GM23338 (cell line): Measurements from ENCODE around the gene JCHAIN. TPM values are rescaled to one million over a fixed set of nuclear protein-coding genes. Genes with fewer than 3 reads are reported as not detected.
"Not testable (repeated sequence)": the region's sequence is repeated elsewhere in the genome, so short reads cannot be mapped to it uniquely, and the experiment has no call there.

Experiments
- ATAC-seq: fragments of 200-7000 bp; cut with Tn5 transposase; 3 replicates; pipeline ENCODE4 v1.9.1; 2020
- DNase-seq: peaks from one replicate; pipeline ENCODE4 v3.0.0-alpha.2; 2015; ENCODE audit warnings: low spot score
- H2AFZ ChIP-seq: fragments of 200-600 bp; sonication (generic); 2 replicates; pipeline ENCODE4 v1.8.0; 2016; ENCODE audit warnings: antibody characterized with exemption, mild to moderate bottlenecking, moderate library complexity
- H3F3A ChIP-seq: fragments of 200-600 bp; sonication (generic); replicated peaks from 2 replicates; pipeline ENCODE4 v1.8.0; 2017; ENCODE audit warnings: antibody characterized with exemption, mixed run types, low read depth
- H3K27ac ChIP-seq: fragments of 200-600 bp; sonication (generic); 2 replicates; pipeline ENCODE4 v1.6.1; 2016; ENCODE audit warnings: low read depth
- H3K27me3 ChIP-seq: fragments of 200-600 bp; sonication (generic); 2 replicates; pipeline ENCODE4 v1.8.0; 2016; ENCODE audit warnings: mild to moderate bottlenecking, mixed run types, moderate library complexity; ENCODE audit not compliant: insufficient read depth
- H3K36me3 ChIP-seq: fragments of 200-600 bp; sonication (generic); 2 replicates; pipeline ENCODE4 v1.8.0; 2016; ENCODE audit warnings: mild to moderate bottlenecking; ENCODE audit not compliant: insufficient read depth
- H3K4me1 ChIP-seq: fragments of 200-600 bp; sonication (generic); 2 replicates; pipeline ENCODE4 v1.8.0; 2016; ENCODE audit warnings: mild to moderate bottlenecking, moderate library complexity; ENCODE audit not compliant: insufficient read depth
- H3K4me2 ChIP-seq: fragments of 200-600 bp; sonication (generic); 2 replicates; pipeline ENCODE4 v1.7.1; 2017; ENCODE audit warnings: mixed run types
- H3K4me3 ChIP-seq: fragments of 200-600 bp; sonication (generic); 2 replicates; pipeline ENCODE4 v1.6.1; 2016; ENCODE audit warnings: mixed run types
- H3K79me2 ChIP-seq: fragments of 200-600 bp; sonication (generic); replicated peaks from 2 replicates; pipeline ENCODE4 v1.8.0; 2017; ENCODE audit warnings: mild to moderate bottlenecking; ENCODE audit not compliant: insufficient read depth
- H3K9me2 ChIP-seq: fragments of 200-600 bp; sonication (generic); 2 replicates; pipeline ENCODE4 v1.8.0; 2017; ENCODE audit not compliant: insufficient read depth
- H4K20me1 ChIP-seq: fragments of 200-600 bp; sonication (generic); replicated peaks from 2 replicates; pipeline ENCODE4 v1.8.0; 2017; ENCODE audit warnings: mild to moderate bottlenecking; ENCODE audit not compliant: insufficient read depth
- H3K27ac Mint-ChIP-seq: 2 replicates; pipeline ENCODE4 v1.8.0; 2020; ENCODE audit warnings: inconsistent platforms, mild to moderate bottlenecking, moderate library complexity, mixed read lengths
- H3K27me3 Mint-ChIP-seq: 3 replicates; pipeline ENCODE4 v1.8.0; 2022; ENCODE audit warnings: low read depth, mild to moderate bottlenecking, moderate library complexity, mixed read lengths, inconsistent platforms; ENCODE audit not compliant: insufficient read depth, poor library complexity
- H3K36me3 Mint-ChIP-seq: 3 replicates; pipeline ENCODE4 v1.8.0; 2021; ENCODE audit warnings: low read depth, mild to moderate bottlenecking, inconsistent platforms, moderate library complexity, mixed read lengths
- H3K4me1 Mint-ChIP-seq: 3 replicates; pipeline ENCODE4 v1.8.0; 2020; ENCODE audit warnings: mild to moderate bottlenecking, inconsistent platforms, mixed read lengths
- H3K4me3 Mint-ChIP-seq: 3 replicates; pipeline ENCODE4 v1.8.0; 2021; ENCODE audit warnings: moderate library complexity, mild to moderate bottlenecking, inconsistent platforms, mixed read lengths
- H3K9me3 Mint-ChIP-seq: 3 replicates; pipeline ENCODE4 v1.8.0; 2020; ENCODE audit warnings: moderate library complexity, mild to moderate bottlenecking, inconsistent platforms, mixed read lengths
- POLR2AphosphoS5 ChIP-seq: IDR thresholded peaks from 2 replicates; pipeline ENCODE4 v1.6.1; 2016; ENCODE audit warnings: antibody characterized with exemption, low read depth
- ZNF114 ChIP-seq: fragments of 250-450 bp; sonication (Bioruptor Pico); IDR thresholded peaks from 2 replicates; pipeline ENCODE4 v1.5.0; 2020; ENCODE audit warnings: mild to moderate bottlenecking, moderate library complexity
- polyA plus RNA-seq: library from polyadenylated mRNA; unstranded; fragments of >200 nt; fragmentation: Nextera tagmentation; extraction: Ambion mirVana; gene quantifications from 2 replicates; pipeline ENCODE4 v1.2.1, GENCODE V29; 2016
- total RNA-seq: library from RNA; depleted of rRNA; stranded (reverse); fragments of >200 nt; shearing (Covaris generic); gene quantifications from 2 replicates; pipeline ENCODE4 v1.2.3, GENCODE V29; 2014
- TF ChIP-seq, protein P1 (sequence below): IDR thresholded peaks from one replicate; pipeline ENCODE4 v1.6.1; 2018; ENCODE audit warnings: antibody characterized with exemption; ENCODE audit not compliant: unreplicated experiment

JCHAIN gene
- total and polyA plus RNA-seq, 2 experiments from 2014 or later: 0.23 TPM; not detected in 1

DNA sequence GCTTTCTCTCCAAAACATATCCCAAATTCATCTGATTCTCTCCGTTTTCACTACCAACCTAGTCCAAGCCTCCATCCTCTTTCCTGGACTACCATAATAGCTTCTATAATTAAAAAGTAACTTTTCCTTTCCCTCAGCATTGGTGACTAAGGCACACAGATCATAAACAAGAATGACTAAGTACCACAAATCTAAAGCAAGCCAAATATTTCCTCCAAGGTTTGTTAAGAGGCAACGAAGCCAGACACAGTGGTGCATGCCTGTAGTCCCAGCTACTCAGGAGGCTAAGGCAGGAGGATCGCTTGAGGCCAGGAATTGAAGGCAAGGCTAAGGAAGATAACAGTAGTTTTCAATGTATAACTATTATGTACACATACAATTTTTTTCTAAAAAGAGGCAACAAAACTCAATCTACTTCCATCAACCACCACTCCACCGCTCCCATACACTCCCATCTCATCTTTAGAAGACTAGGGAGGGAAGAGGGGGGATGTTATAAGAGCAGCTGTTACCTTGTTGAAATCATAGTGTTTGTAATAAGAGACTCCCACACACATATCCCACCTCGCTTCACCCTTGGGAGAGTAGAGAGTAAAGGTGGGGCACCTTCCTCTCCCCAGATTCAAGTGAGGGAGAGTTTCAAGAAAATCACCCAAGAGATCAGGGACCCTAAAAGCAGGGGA lies 4.2 kb upstream of the JCHAIN start:
- H3K9me2 ChIP-seq: no peaks in the 10 kb centered on the region
- H3K27ac Mint-ChIP-seq: no peak overlapping the region
- no peak for TF ChIP-seq ZNF114 (CRISPR knock-in tag)

DNA sequence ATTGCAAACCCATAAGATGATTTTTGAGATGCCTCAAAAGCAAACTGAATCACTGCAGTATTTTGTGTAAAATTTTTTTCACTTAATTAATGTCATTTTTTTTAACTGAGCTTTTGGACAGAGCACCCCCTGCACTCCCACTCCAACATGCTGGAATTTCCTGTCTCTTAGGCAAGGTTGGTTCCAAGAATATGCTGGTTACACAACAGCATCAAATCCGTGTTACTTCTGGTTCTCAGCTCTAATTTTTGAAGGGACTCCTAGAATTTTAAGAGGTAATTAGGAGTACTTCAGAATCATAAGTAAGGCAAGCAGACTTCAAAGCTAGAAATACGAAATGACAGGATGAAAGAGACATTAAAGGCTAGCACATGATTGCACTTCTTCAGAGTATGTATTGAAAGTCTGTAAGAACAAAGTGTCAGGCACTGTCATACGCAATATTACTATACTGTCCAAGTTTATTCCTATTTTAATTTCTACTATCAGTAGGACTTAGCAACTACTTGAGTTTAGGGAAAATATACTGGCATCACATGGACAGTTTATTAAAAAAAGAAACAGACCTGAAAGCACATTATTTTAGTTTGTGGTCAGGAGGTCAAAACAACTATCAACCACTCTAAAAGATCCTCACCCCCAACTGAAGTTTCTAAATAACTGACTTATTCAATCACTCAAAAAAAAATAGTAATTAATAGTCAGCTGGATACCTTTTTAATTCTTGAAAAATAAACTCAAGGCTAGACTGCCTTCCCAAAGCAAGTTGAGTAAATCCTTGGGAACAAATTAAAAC lies 1.6 kb upstream of the JCHAIN start:
- no peak overlapping the region for H3K27ac ChIP-seq
- Mint-ChIP-seq H3K4me1 (no peaks in the 10 kb centered on the region), H3K9me3 (no peaks in the 10 kb centered on the region), H3K27ac (no peak overlapping the region), H3K4me3 (no peak overlapping the region), H3K36me3 (no peaks in the 10 kb centered on the region), H3K27me3 (no peaks in the 10 kb centered on the region)
- TF ChIP-seq POLR2AphosphoS5: no peak
- TF ChIP-seq, protein P1, sequence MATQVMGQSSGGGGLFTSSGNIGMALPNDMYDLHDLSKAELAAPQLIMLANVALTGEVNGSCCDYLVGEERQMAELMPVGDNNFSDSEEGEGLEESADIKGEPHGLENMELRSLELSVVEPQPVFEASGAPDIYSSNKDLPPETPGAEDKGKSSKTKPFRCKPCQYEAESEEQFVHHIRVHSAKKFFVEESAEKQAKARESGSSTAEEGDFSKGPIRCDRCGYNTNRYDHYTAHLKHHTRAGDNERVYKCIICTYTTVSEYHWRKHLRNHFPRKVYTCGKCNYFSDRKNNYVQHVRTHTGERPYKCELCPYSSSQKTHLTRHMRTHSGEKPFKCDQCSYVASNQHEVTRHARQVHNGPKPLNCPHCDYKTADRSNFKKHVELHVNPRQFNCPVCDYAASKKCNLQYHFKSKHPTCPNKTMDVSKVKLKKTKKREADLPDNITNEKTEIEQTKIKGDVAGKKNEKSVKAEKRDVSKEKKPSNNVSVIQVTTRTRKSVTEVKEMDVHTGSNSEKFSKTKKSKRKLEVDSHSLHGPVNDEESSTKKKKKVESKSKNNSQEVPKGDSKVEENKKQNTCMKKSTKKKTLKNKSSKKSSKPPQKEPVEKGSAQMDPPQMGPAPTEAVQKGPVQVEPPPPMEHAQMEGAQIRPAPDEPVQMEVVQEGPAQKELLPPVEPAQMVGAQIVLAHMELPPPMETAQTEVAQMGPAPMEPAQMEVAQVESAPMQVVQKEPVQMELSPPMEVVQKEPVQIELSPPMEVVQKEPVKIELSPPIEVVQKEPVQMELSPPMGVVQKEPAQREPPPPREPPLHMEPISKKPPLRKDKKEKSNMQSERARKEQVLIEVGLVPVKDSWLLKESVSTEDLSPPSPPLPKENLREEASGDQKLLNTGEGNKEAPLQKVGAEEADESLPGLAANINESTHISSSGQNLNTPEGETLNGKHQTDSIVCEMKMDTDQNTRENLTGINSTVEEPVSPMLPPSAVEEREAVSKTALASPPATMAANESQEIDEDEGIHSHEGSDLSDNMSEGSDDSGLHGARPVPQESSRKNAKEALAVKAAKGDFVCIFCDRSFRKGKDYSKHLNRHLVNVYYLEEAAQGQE: no peak
- no peaks in the 10 kb centered on the region for H3K79me2 ChIP-seq
- H3K4me1 ChIP-seq: no peaks in the 10 kb centered on the region
- H3K4me2 ChIP-seq: no peak overlapping the region
- no peaks in the 10 kb centered on the region for H3K36me3 ChIP-seq
- no peak overlapping the region for H3K4me3 ChIP-seq
- no peaks in the 10 kb centered on the region for H4K20me1 ChIP-seq
- no peaks in the 10 kb centered on the region for H3K27me3 ChIP-seq
- no peaks in the 10 kb centered on the region for H3F3A ChIP-seq
- ATAC-seq (no peak), DNase-seq (no peak)
- H3K9me2 ChIP-seq: no peaks in the 10 kb centered on the region
- H2AFZ ChIP-seq: 0 out of 2 replicates have a peak overlapping the region, but pooled peaks have one; percentile 29

More for the DNA sequence above, 4.2 kb upstream of the JCHAIN start:
- H3K27me3 ChIP-seq: no peaks in the 10 kb centered on the region
- H4K20me1 ChIP-seq: no peaks in the 10 kb centered on the region
- no peak overlapping the region for H3K27ac ChIP-seq
- no peaks in the 10 kb centered on the region for H3K36me3 ChIP-seq
- H3K4me1 ChIP-seq: no peaks in the 10 kb centered on the region
- Mint-ChIP-seq H3K9me3 (no peaks in the 10 kb centered on the region), H3K4me1 (no peaks in the 10 kb centered on the region), H3K36me3 (no peaks in the 10 kb centered on the region), H3K27me3 (no peaks in the 10 kb centered on the region), H3K4me3 (no peak overlapping the region)
- H2AFZ ChIP-seq: no peak overlapping the region
- DNase-seq: no peak
- H3K4me2 ChIP-seq: no peak overlapping the region
- H3K79me2 ChIP-seq: no peaks in the 10 kb centered on the region
- H3F3A ChIP-seq: no peaks in the 10 kb centered on the region
- ATAC-seq: no peak
- H3K4me3 ChIP-seq: no peak overlapping the region

DNA sequence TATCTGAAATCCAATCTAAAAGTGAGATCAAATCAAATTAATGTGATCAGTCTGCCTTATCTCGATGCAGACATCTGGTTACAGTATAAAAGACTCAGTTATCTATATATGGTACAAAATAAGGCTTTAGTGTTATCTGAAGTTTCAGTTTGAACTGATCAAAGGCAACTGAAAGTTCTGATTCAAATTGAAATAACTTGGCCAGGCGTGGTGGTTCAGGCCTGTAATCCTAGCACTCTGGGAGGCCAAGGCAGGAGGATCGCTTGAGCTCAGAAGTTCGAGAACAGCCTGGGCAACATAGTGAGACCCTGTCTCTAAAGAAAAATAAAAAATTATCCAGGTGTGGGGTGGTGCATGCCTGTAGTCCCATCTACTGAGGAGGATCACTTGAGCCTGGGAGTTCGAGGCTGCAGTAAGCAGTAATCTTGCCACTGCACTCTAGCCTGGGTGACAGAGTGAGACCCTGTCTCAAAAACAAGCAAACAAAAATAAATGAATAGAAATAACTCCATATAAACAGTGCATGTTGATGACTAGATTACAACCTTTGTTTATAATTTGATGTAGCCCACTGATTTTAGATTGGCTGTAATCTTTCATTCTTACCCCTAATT lies 4.9 kb downstream of the JCHAIN start:
- not testable (repeated sequence) for H3K27ac Mint-ChIP-seq, H3K27ac ChIP-seq, H3K36me3 Mint-ChIP-seq, H3F3A ChIP-seq, H4K20me1 ChIP-seq, H3K9me3 Mint-ChIP-seq, H3K4me3 Mint-ChIP-seq, H3K4me3 ChIP-seq, H3K4me1 Mint-ChIP-seq, H2AFZ ChIP-seq, H3K4me1 ChIP-seq, H3K27me3 Mint-ChIP-seq, H3K36me3 ChIP-seq, H3K27me3 ChIP-seq, H3K79me2 ChIP-seq, H3K4me2 ChIP-seq, H3K9me2 ChIP-seq, ATAC-seq, DNase-seq
